ENCODE data around the gene DLG2.

DNA sequence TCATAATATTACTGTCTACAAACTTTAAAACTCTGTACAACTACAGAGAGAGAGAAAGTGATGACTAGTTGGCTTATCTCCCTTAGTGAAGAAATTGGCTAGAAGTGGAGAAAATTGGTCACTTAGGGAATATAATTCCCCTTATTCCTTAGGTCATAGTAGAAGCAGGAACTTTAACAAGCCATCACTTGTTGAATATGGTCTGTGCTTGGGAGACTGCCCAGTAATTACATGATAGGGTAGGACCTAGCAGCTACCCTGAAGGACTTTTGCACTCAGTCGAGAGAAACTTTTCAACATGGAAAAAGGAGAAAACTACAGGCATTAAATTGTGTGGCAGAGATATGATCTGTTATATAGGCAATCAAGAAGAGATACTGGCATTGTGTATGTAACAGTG, 1764.5 kb downstream of the DLG2 start:
- TF ChIP-seq, protein P1, sequence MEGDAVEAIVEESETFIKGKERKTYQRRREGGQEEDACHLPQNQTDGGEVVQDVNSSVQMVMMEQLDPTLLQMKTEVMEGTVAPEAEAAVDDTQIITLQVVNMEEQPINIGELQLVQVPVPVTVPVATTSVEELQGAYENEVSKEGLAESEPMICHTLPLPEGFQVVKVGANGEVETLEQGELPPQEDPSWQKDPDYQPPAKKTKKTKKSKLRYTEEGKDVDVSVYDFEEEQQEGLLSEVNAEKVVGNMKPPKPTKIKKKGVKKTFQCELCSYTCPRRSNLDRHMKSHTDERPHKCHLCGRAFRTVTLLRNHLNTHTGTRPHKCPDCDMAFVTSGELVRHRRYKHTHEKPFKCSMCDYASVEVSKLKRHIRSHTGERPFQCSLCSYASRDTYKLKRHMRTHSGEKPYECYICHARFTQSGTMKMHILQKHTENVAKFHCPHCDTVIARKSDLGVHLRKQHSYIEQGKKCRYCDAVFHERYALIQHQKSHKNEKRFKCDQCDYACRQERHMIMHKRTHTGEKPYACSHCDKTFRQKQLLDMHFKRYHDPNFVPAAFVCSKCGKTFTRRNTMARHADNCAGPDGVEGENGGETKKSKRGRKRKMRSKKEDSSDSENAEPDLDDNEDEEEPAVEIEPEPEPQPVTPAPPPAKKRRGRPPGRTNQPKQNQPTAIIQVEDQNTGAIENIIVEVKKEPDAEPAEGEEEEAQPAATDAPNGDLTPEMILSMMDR (IDR thresholded peaks at IDR 0.05; ENCODE audit: low read depth, low read length, missing input control), result no peak
- TF ChIP-seq GABPA (IDR thresholded peaks at IDR 0.05 in 1 of 2, conservative IDR thresholded peaks at IDR 0.05 in 1 of 2) (no peak), YY1 (IDR thresholded peaks at IDR 0.05) (no peak), RXRA (IDR thresholded peaks at IDR 0.05) (no peak), NR2F2 (IDR thresholded peaks at IDR 0.05) (no peak), JUND (IDR thresholded peaks at IDR 0.05) (no peak), TAF1 (conservative IDR thresholded peaks at IDR 0.05) (no peak)
- TF ChIP-seq, protein P2, sequence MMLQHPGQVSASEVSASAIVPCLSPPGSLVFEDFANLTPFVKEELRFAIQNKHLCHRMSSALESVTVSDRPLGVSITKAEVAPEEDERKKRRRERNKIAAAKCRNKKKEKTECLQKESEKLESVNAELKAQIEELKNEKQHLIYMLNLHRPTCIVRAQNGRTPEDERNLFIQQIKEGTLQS (IDR thresholded peaks at IDR 0.05), result no peak
- TF ChIP-seq, protein P3, sequence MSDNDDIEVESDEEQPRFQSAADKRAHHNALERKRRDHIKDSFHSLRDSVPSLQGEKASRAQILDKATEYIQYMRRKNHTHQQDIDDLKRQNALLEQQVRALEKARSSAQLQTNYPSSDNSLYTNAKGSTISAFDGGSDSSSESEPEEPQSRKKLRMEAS (IDR thresholded peaks at IDR 0.05), result no peak
- TF ChIP-seq, protein P4, sequence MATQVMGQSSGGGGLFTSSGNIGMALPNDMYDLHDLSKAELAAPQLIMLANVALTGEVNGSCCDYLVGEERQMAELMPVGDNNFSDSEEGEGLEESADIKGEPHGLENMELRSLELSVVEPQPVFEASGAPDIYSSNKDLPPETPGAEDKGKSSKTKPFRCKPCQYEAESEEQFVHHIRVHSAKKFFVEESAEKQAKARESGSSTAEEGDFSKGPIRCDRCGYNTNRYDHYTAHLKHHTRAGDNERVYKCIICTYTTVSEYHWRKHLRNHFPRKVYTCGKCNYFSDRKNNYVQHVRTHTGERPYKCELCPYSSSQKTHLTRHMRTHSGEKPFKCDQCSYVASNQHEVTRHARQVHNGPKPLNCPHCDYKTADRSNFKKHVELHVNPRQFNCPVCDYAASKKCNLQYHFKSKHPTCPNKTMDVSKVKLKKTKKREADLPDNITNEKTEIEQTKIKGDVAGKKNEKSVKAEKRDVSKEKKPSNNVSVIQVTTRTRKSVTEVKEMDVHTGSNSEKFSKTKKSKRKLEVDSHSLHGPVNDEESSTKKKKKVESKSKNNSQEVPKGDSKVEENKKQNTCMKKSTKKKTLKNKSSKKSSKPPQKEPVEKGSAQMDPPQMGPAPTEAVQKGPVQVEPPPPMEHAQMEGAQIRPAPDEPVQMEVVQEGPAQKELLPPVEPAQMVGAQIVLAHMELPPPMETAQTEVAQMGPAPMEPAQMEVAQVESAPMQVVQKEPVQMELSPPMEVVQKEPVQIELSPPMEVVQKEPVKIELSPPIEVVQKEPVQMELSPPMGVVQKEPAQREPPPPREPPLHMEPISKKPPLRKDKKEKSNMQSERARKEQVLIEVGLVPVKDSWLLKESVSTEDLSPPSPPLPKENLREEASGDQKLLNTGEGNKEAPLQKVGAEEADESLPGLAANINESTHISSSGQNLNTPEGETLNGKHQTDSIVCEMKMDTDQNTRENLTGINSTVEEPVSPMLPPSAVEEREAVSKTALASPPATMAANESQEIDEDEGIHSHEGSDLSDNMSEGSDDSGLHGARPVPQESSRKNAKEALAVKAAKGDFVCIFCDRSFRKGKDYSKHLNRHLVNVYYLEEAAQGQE (IDR thresholded peaks at IDR 0.05), result no peak
